HG02943 (cell line): ENCODE data around the gene ADNP.
A peak's percentile ranks its signal among the peaks of the same experiment; 100 is the strongest.

ENCODE experiments used
- ATAC-seq: cut with Tn5 transposase; IDR thresholded peaks from one replicate; pipeline ENCODE4 v1.9.1; 2021; ENCODE audit warnings: mild to moderate bottlenecking, low read depth, moderate library complexity; ENCODE audit not compliant: unreplicated experiment

The ADNP gene

DNA sequence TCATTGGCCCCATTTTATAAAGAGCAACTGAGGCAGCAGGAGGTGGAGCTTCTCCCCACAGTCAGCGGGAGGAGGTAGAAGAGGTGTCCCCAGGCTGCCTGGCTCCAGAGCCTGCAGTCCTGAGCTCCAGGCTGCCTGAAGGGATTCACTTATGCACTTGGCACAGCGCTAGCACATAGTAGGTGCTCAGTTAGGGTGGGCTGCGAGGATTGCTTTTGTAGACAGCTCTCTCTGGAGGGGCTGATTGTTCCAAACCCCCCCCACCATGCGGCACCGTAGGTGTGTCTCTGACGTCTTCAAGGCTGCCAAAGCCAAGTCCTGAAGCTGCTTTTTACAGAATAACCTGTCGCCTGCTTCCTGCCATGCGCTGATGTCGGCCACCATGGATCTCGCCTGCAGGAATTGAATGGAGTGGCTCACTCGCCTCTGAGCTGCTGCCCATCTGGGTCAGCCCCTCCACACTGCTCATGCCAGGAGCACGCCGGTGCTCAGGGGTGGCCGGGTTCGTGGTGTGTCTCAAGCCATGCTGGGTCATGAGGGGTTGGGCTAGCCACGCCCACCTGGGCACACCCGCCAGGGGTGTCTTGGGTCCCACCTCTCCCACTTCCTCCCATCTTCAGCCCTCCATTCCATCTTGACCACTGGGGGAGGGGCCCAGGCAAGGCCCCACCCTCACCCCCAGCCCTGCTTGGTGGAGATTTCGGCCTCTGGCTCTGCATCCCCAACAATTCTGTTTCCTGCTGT, 76.6 kb downstream of the ADNP start:
- ATAC-seq, result no peak

DNA sequence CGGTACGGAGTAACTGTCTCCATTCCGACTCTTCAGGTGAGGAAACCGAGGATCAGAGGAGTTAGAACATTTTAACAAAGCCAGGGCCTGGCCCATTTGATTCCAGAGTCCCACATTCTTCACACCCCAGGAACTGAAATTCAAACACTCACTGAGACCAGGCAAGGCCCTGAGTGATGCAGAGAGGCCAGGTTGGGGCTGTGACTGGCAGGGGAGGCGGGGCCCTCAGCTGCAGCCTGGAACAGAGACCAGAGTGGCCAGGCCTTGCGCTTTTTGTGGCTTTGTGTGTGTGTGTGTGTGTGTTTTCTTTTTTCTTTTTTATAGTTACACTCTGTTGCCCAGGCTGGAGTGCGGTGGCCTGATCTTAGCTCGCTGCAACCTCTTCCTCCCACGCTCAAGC, 79.2 kb downstream of the ADNP start:
- no peak for ATAC-seq

DNA sequence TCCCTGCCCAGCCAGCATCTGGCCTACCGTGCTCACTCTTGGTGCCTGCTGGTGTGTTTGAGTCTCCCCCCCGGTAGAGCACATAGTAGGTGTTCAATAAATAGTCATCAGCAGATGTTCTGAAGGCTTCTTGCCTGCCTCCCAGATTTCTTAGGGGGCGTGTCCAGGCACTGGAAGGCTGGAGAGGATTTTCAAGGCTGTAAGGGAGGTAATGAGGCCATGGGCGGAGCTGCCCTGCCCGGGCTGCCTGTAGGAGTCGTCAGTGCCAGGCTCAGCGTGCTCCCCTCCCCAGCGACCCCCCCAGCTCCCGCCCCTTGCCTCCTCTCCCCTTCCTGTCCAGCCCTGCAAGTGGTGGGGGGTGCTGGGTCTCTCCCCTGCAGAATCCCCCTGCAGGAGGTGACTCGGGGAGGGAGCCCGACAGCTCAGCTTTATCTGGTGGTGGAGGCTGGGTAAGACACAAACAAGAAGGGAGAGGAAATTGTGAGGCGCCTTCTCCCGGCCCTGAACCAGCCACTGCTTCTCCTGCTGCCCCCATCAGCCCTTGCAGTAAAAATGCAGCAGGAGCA, 80.4 kb downstream of the ADNP start:
- no peak for ATAC-seq

DNA sequence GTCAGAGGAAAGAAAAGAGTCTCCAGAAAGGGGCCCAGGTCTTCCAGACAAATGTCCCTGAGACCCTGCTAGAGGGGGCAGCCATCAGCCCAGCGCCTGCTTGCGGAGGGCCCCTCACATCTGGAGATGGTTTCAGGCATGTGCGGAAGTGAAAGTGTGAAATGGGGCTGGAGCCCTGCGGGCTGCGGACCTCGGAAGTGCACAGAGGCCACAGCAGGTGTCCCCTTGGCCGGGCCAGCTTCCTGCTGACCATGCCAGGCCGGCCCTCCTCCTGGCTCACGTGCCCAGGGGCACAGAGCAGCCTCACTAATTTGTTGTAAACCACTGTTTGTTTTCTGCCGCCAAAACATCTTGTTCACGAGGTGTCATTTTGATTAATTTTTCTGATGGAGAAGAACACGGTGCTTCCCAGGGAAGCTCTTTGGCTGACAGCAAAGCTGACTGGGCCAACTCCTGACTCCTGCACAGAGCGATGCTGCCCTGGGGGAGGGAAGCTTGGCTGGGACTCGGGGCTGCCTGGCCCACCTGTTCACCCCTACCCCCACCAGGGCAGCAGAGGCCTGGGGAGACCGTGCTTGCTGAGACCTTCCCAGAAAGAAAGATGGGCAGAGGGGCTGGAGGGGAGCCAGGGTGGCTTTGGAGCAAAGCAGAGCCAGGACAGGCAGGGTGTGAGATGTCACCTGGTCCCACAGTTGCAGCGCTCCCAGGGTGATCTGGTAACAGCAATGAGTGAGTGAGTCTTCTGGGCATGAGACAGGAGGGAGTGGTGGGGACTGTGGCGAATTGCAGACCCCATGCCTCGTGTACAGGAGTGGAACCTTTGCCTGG, 82.2 kb downstream of the ADNP start:
- ATAC-seq, result no peak

DNA sequence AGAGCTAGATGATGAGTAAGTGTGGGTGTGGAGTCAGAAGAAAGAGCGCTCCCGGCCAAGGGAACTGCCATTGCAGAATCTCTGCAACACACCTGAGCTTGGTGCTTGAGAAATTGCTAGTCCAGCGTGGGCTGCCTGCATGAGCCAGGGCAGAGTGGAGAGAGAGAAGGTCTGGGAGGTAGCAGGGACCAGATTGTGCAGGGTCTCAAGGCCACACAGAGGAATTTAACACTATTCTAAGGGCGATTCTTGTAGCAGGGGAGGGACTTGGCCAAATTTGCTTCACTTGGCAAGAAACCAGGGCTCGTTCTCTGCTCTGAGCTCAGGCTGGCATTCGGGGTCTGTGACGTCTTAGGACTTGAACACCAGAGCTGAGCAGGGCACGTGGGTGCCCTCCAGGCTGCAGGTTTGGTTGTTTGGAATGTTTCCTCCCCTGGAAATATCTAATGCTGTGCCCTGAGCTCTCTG, 82.9 kb downstream of the ADNP start:
- no peak for ATAC-seq

DNA sequence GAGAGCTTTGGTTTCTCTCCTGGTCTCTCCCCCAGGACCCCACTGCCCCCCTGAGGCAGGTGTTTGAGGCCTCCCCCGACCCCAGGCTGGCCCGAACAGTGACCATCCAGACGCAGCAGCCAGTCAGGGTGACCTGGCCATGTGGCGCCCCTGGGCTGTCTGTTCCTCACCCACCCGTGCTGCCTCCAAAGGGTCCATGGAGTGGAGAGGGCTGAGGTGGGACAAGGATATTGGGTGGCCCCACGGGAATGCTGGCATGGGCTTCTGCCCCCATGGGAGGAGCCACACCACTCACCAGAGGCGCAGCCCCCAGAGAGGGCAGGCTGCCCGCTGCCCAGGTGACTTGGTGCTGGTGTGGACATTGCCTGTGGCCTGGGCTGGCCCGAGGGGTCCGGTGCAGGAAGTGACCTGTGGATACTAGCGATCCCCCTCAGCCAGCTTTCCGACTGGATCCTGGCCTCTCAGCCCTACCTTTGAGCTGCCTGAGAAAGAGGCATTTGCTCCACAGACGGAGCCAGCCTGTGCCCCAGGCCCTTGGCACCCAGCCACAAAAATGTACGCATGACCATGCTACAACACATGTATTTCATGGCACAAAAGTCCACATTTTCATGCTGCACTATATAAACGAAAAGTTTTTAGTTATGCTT, 85.5 kb downstream of the ADNP start:
- no peak for ATAC-seq

DNA sequence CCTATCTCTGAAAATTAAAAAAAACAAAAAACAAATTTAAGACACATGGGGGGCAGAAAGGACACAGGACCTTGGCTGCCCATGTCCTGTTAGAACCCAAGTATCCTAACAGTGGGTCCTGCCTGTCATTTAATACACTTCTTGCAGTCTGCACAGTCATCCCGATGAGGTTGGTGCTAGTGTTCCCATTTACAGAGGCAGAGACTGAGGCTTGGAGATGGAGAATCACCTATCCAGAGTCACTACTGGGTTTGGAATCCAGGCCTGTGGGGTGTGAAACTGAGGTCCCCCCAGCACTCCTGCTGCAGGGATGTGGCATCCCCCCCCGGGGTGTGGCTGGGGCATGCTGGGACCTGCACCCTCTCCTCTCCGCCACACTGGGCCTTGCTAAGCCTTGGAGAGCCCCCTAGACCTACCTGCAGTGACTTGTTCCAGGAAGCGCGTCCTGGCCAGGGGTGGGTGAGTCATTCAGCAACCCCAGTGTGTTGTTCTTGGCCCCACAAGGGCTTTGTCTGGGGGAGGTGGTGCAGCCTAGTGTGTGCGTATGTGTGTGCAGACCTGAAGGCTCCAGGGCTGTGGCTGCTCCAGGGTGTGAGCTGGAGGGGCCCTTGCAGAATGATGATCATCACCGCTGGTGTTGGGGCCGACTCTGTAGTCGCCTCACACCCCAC, 86.7 kb downstream of the ADNP start:
- ATAC-seq, result peak; percentile 79

DNA sequence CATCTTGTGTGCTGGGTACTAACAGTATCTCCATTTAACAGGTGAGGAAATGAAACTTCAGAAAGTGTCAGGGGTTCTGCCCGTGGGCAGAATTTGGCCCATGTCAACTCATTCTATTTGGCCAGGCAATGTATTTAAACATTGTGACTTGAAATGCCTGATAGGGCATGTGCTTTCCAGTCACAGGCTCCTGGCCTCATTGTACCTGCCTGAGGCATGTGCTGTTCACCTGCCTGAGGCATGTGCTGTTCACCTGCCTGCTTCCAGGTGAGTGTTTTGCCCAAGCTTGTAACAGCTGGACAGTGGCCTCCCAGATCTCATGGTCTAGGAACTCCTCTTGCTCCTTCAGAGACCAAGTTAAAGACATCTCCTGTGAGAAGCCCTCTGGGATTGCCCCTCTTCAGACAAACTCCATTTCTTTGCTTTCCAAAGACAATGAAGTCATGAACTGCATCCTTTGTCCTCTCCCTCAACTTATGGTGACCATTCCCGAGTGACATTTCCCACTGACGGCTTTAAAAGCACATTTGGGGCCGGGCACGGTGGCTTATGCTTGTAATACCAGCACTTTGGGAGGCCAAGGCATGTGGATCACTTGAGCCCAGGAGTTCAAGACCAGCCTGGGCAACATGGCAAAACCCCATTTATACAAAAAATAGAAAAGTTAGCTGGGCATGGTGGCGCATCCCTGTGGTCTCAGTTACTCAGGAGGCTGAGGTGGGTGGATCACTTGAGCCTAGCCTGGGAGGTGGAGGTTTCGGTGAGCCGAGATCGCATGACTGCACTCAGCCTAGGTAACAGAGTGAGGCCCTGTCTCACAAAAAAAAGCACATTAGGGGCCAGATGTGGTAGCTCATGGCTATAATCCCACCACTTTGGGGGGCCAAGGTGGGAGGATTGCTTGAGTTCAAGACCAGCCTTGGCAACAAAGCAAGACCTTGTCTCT, 87.6 kb downstream of the ADNP start:
- ATAC-seq, result no peak

DNA sequence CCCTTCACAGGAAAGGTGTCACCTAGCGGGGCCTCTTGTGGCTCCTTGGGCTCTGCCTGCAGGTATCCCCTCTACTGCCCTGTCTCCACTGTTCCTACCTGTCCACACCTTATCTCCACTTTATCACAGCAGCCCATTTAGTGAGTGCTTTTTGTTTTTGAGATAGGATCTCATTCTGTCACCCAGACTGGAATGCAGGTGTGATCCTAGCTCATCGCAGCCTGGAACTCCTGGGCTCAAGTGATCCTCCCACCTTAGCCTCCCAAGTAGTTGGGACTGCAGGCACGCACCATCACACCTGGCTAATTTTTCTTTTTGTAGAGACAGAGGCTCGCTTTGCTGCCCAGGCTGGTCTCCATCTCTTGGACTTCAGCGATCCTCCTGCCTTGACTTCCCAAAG, 88.4 kb downstream of the ADNP start:
- no peak for ATAC-seq
